Adrenal gland (tissue), 12 donors: ENCODE results near the gene PDS5B. TPM values are rescaled to one million over a fixed set of nuclear protein-coding genes. Genes with fewer than 3 reads are reported as not detected.
"Not testable (repeated sequence)": the region's sequence is repeated elsewhere in the genome, so short reads cannot be mapped to it uniquely, and the experiment has no call there.

Experiments used
- DNase-seq, 7 donors: peaks; one replicate each; pipeline ENCODE4 v3.0.0-alpha.2; 2019 to 2020
- H3K27ac ChIP-seq, 5 donors: fragments of 200-600 bp; sonication (generic) in 4 of 5; 1 replicate in 3 of 5; 2 replicates in 2 of 5; pipeline versions ENCODE4 v1.5.1 to v1.8.0; 2016 to 2020; ENCODE audit warnings: mild to moderate bottlenecking in 1 of 5
- H3K27me3 ChIP-seq: fragments of 200-600 bp; 2 replicates; pipeline ENCODE4 v1.8.0; 2021
- H3K36me3 ChIP-seq, 2 donors: fragments of 200-600 bp; replicated peaks in 1 of 2; 1 replicate in 1 of 2; 2 replicates in 1 of 2; pipeline versions ENCODE4 v1.5.1 to v1.8.0; 2018 to 2022
- H3K4me1 ChIP-seq, 2 donors: fragments of 200-600 bp; replicated peaks in 1 of 2; 1 replicate in 1 of 2; 2 replicates in 1 of 2; pipeline versions ENCODE4 v1.5.1 to v1.8.0; 2018 to 2021
- H3K4me3 ChIP-seq, 4 donors: fragments of 200-600 bp; sonication (generic) in 3 of 4; one replicate each; pipeline ENCODE4 v1.5.1; 2016 to 2018
- H3K9me3 ChIP-seq, 3 donors: fragments of 200-600 bp; sonication (generic) in 1 of 3; replicated peaks in 1 of 3; 1 replicate in 2 of 3; 2 replicates in 1 of 3; pipeline versions ENCODE4 v1.5.1 to v1.8.0; 2016 to 2021
- POLR2A ChIP-seq, 2 donors: fragments of 450-650 bp; IDR thresholded peaks; one replicate each; pipeline ENCODE4 v1.6.1; 2017; ENCODE audit warnings: antibody characterized with exemption in 2 of 2, mild to moderate bottlenecking in 2 of 2, moderate library complexity in 1 of 2
- WGBS, 4 donors: extraction: QIAGEN DNeasy Blood & Tissue Kit in 2 of 4; methylation state at CpG; one replicate each; pipeline versions ENCODE4 v1.1.5 to v1.1.7; 2013 to 2017; 5-methylcytosine and 5-hydroxymethylcytosine counted together
- intact Hi-C, 2 donors: fragments of 100-400 bp; cut with DNase I; formaldehyde crosslinking; loops; one replicate each; pipeline versions ENCODE4 v1.14.1 to v1.15.0; 2022 to 2023
- polyA plus RNA-seq, 3 donors: library from polyadenylated mRNA; stranded (reverse); fragments of 200-250 nt in 2 of 3; fragments of 350-450 nt in 1 of 3; fragmentation: Illumina TruSeq in 1 of 3; extraction: RNeasy Lipid Tissue Mini Kit (QIAGEN cat#74804) in 1 of 3; gene quantifications; one replicate each; pipeline ENCODE4 v1.2.3, GENCODE V29; 2013 to 2014
- total RNA-seq, 9 donors: library from RNA; depleted of rRNA in 4 of 9; stranded (reverse); fragments of >200 nt in 4 of 9; fragments of 120-200 nt in 1 of 9; fragmentation: NEBNext Ultra II Directional in 1 of 9; extraction: Animal tissue kit (Norgen Biotek cat#: 25700) in 1 of 9; gene quantifications; one replicate each; pipeline versions ENCODE4 v1.1.0 to v1.2.4, GENCODE V29; 2013 to 2023
- TF ChIP-seq, protein P1 (sequence below), 6 experiments: fragments of 450-650 bp in 4 of 6; fragments of 200-600 bp in 2 of 6; sonication (generic) in 1 of 6; IDR thresholded peaks; 1 replicate in 5 of 6; 2 replicates in 1 of 6; pipeline versions ENCODE4 v1.5.1 to v1.8.0; 2016 to 2021; ENCODE audit warnings: antibody characterized with exemption in 6 of 6, mild to moderate bottlenecking in 2 of 6, moderate library complexity in 1 of 6
- donor health status: healthy with polysubstance abuse.
- donor health status: Bipolar disorder and iron deficiency.
- donor health status: DM: yes; HTN: yes; CAD: no.
- donor health status: DM: no; HTN: no; CAD: no.
- donor health status: DM: no; HTN: no; CAD: no.
- donor health status: DM: yes; HTN: yes; CAD: no.

Gene PDS5B
- total and polyA plus RNA-seq, 12 donors = 3.9 to 59.4 (median 30.2) TPM

- 71 to 93% (median 77%) methylated on average over 2 of the region's 2 CpGs for WGBS, 4 donors
Observed at GRCh38 chr13:32720026-32720425, 133.8 kb downstream of the PDS5B start.

GRCh38 chr13:32721131-32722034 is 135.1 kb downstream of the PDS5B start:
- 92 to 98% (median 97%) methylated on average over 6 to 56 of the region's 58 CpGs for WGBS, 4 donors
- DNase-seq, intact Hi-C loops, H3K27me3 ChIP-seq, H3K4me3 ChIP-seq, H3K27ac ChIP-seq, H3K36me3 ChIP-seq, H3K9me3 ChIP-seq: not testable (repeated sequence)
- peaks cover 12 to 16% of the 10 kb centered on the region in 2 donors for H3K4me1 ChIP-seq

More at GRCh38 chr13:32720026-32720425, 133.8 kb downstream of the PDS5B start:
- no peak overlapping the region for H3K27ac ChIP-seq
- H3K36me3 ChIP-seq = no peaks in the 10 kb centered on the region
- TF ChIP-seq POLR2A (IDR thresholded peaks at IDR 0.05) = no peak
- TF ChIP-seq, protein P1, sequence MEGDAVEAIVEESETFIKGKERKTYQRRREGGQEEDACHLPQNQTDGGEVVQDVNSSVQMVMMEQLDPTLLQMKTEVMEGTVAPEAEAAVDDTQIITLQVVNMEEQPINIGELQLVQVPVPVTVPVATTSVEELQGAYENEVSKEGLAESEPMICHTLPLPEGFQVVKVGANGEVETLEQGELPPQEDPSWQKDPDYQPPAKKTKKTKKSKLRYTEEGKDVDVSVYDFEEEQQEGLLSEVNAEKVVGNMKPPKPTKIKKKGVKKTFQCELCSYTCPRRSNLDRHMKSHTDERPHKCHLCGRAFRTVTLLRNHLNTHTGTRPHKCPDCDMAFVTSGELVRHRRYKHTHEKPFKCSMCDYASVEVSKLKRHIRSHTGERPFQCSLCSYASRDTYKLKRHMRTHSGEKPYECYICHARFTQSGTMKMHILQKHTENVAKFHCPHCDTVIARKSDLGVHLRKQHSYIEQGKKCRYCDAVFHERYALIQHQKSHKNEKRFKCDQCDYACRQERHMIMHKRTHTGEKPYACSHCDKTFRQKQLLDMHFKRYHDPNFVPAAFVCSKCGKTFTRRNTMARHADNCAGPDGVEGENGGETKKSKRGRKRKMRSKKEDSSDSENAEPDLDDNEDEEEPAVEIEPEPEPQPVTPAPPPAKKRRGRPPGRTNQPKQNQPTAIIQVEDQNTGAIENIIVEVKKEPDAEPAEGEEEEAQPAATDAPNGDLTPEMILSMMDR (IDR thresholded peaks at IDR 0.05) = no peak
- peaks cover 12 to 16% of the 10 kb centered on the region in 2 donors for H3K4me1 ChIP-seq
- no peaks in the 10 kb centered on the region for H3K27me3 ChIP-seq
- intact Hi-C loops = no loop called here
- no peak overlapping the region for H3K4me3 ChIP-seq
- DNase-seq = no peak
- H3K9me3 ChIP-seq = no peaks in the 10 kb centered on the region

DNA sequence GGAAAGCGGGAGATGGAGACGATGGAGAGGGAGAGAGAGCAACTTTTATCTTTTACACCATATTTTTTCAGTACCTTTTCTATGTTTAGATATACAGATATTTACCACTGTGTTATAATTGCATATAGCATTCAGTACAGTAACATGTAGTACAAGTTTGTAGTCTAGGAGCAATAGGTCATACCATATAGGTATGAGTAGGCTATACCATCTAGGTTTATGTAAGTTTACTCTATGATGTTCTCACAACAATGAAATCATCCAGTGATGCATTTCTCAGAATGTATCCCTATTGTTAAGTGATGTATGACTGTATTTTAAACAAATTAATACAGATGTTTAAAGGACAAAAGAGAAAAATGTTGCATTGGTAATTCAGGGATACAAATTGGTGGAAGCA is 136.1 kb downstream of the PDS5B start:
- TF ChIP-seq, protein P1 (IDR thresholded peaks at IDR 0.05) = no peak
- TF ChIP-seq POLR2A (IDR thresholded peaks at IDR 0.05) = no peak
- WGBS, 4 donors = 95 to 100% (median 98%) methylated on average over 2 of the region's 2 CpGs

DNA sequence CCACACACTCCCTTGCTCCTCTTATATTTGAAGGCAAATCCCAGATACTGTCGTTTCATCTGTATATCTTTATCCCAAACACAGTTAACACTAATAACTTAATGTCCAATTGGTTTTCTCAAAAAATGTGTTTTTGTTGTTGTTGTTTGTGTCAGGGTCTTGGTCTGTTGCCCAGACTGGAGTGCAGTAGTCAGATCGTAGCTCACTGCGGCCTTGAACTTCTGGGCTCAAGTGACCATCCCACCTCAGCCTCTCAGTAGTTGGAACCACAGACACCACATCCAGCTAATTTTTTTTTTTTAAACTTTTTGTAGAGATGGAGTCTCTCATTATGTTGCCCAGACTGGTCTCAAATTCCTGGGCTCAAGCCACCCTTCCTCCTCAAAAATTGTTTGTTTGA is 137.7 kb downstream of the PDS5B start:
- TF ChIP-seq POLR2A (IDR thresholded peaks at IDR 0.05) = no peak
- TF ChIP-seq, protein P1 (IDR thresholded peaks at IDR 0.05) = no peak
- WGBS, 4 donors = 15 to 39% (median 35%) methylated on average over 3 of the region's 3 CpGs
- H3K27me3 ChIP-seq = no peaks in the 10 kb centered on the region
- H3K9me3 ChIP-seq = no peaks in the 10 kb centered on the region
- peaks cover 12 to 16% of the 10 kb centered on the region in 2 donors for H3K4me1 ChIP-seq
- peak overlapping the region in 1 of 5 donors; percentile 4 for H3K27ac ChIP-seq
- no peak overlapping the region for H3K4me3 ChIP-seq
- peak in 6 of 7 donors; percentile 37 to 62 (median 52) for DNase-seq
- intact Hi-C loops = no loop called here
- no peaks in the 10 kb centered on the region for H3K36me3 ChIP-seq

More for the DNA sequence above, 136.1 kb downstream of the PDS5B start:
- Histone ChIP-seq H3K27ac (no peak overlapping the region), H3K9me3 (no peaks in the 10 kb centered on the region), H3K36me3 (no peaks in the 10 kb centered on the region), H3K4me1 (peaks cover 12 to 16% of the 10 kb centered on the region in 2 donors), H3K27me3 (no peaks in the 10 kb centered on the region), H3K4me3 (no peak overlapping the region)
- DNase-seq = no peak
- intact Hi-C loops = no loop called here
